CD4-positive, alpha-beta T cell treated with Interleukin-17A for 4 hours (primary cell): ENCODE measurements around the gene AMDHD1.
"Not testable (repeated sequence)": the region's sequence is repeated elsewhere in the genome, so short reads cannot be mapped to it uniquely, and the experiment has no call there.

Experiments used
- DNase-seq: peaks from one replicate; pipeline ENCODE4 v3.0.0-alpha.2; 2020; ENCODE audit warnings: mixed read lengths

AMDHD1 gene

DNA sequence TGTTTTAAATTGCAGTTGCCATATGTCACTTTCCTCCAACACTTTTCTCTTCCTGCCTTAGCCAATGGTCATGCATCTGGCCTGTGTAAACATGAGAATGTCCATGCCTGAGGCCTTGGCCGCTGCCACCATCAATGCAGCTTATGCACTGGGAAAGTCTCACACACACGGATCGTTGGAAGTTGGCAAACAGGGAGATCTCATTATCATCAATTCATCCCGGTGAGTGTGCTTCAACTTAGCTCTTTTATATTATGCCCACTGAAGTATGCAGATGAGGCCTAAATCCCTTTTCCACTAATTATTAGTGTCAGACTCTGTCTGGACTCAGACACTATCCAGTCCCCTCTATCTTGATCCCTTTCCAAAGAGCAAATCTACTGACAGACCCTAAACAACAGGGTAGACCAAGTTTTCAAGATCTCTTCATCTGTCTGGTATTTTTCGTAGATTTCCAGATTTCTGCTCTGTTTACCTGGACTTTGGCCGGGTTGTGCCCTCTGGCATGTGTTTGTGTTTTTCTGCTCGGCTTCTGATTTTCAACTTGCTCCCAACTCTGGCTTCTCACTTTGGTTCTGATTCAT, 23.2 kb downstream of the AMDHD1 start:
- no peak for DNase-seq

DNA sequence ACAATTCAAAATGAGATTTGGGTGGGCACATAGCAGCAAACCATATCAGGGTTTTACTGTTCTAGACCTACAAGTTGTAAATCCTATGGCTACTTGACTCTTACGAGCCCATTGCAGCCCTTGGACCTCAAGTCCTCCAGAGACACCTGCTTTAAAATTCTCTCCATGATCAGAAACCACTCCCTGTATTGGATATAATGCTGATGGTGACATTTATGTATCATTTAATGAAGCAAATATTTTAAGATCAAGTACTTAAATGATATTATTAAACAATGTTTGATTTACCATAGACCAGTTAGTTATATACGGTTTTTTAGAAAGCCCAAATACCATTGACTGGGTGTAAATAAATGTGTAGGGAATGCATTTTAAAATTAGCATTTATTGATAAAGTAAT, 24.2 kb downstream of the AMDHD1 start:
- no peak for DNase-seq

DNA sequence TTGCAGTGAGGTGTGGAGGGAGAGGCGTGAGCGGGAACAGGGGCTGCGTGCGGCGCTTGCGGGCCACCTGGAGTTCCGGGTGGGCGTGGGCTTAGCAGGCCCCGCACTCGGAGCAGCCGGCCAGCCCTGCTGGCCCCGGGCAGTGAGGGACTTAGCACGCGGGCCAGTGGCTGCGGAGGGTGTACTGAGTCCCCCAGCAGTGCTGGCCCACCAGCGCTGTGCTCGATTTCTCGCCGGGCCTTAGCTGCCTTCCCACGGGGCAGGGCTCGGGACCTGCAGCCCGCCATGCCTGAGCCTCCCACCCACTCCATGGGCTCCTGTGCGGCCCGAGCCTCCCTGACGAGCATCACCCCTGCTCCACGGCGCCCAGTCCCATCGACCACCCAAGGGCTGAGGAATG, 26.0 kb downstream of the AMDHD1 start:
- DNase-seq = not testable (repeated sequence)

DNA sequence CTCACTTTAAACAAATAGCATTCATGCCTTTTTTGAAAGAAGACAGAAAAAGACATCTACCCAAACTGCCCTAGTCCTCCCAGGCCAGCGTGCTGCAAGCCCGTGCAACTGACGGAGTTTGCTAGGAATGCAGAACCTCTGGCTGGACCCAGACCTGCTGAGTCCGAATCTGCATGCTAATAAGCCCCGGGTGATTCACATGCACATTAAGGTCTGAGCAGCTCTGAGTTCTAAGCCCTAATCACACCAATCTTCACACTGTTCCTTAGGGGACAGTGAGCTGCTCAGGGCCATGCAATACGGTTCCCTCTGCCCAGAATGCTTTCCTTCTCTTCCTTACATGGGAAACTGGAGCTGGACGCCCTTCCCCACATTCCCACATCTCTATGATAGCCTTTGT, 27.8 kb downstream of the AMDHD1 start:
- no peak for DNase-seq

DNA sequence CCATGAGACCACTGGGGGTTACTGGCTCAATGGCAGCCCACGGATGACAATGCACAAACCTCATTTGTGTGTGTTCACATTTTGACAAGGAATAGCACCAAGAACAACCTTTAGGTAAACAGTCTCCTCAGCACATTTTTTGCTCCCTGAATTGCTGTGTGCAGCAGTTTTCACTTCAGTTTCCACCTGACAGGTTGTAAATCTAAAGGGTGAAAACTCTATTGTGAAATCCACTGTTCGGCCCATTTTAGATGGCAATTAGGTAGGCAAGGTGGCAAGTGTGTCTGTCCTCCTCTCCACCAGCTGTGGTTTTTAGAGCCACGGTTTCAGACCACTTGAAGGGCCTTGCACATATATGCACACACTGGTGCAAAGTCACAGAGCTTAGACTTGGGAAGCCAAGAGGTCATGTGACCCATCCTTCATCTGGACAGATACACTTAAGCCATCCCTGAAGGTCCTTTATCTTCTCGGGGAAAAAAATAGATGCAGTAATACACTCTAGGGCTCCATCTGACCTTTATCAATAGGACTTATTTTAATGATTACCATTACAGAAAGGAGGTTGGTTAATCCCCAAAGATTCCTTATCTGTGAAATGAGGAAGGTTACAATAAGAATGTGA, 29.8 kb downstream of the AMDHD1 start:
- no peak for DNase-seq

DNA sequence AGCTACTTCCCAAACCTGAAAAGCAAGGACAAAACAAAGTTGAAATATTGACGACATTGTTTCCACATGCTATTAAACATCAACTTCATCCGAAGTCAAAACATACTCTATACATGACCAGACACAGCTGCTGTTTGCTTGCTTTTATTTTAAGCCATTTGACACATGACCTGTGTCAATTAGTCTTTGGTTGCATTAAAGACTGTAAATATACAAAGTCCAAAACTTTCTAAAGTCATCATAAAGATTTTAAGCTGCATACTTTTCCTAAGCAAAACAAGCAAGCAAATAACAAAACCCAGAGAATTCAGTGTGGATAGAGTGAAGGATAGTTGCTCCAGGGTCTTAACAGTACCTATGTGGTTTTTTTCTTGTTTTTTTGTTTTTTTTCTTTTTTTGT, 31.2 kb downstream of the AMDHD1 start:
- DNase-seq = no peak

DNA sequence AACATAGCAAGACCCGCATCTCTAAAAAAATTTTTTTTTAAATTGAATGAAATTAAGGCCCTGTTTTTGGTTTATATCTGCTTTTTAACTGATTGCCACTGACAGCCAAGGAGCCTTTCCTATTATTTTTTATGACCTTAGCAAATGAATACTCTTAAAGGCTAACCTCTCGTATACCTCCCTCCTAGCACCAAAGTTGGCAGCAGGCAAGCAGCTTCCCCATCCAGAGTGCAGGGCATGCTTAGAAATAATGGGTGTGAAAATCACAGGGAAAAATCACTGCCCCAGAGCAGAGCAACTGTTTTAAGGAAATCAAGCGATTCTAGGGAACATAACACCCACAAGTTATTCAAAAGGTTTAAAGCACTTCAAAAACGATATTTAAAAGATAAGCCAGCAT, 32.4 kb downstream of the AMDHD1 start:
- no peak for DNase-seq

DNA sequence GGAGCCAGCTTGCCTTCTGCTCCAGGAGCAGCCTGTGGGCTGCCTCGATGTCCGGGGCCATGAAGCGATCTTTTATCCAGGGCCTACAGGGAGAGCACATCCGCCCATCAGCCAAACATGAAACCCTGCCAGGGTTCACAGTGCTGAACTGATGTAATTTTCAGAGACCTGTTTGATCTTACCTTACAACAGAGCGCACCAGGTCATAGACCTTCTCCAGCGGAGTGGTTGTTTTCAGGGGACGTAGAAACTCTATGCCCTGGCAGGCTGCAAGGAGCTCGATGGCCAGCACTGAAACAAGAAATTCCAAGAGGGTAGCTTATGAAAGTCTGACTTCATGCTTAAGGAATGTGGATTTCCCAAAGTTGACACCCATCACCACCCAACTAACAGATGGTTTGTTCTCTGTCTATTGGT, 33.3 kb downstream of the AMDHD1 start:
- no peak for DNase-seq

DNA sequence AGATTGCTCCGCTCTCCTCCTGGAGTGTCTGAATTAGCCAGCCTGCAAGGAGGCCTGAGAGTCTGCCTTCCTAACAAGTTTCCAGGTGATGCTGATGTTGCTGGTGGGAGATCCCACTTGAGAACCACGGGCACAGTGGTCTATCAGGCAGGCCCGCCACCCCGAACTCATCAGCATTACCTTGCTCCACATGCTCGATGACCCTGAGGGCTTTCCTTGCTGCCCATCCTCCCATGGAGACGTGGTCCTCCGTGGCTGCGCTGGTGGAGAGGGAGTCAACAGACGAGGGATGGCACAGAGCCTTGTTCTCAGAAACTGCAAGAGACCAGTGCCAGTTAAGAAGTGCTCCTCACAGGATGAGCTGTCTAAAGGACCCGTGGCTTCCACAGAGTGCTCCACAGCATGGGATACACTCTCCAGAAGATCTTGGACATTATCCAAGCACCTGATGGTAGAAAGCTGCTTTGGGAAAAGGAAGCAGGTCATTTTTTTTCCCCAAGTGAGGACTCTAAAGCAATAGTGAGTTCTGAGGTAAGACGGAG, 34.7 kb downstream of the AMDHD1 start:
- DNase-seq = no peak

DNA sequence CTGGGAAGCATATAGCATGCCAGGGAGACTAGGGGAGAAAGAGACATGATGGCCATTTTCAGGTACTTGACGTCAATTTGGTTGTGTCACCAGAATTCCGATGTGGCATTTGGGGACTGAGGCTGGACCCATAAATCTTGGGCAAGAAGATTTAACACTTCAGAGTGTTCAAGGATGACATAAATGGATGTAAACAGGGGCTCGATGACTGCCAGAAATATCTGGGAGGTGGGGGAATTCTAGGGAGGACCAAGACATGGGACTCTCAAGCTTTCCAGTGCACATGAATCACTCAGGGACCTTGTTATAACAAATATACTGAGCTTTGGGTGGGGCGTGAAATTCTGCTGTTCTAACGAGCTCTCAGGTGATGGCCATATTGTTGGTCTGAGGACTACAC, 35.2 kb downstream of the AMDHD1 start:
- DNase-seq = no peak

DNA sequence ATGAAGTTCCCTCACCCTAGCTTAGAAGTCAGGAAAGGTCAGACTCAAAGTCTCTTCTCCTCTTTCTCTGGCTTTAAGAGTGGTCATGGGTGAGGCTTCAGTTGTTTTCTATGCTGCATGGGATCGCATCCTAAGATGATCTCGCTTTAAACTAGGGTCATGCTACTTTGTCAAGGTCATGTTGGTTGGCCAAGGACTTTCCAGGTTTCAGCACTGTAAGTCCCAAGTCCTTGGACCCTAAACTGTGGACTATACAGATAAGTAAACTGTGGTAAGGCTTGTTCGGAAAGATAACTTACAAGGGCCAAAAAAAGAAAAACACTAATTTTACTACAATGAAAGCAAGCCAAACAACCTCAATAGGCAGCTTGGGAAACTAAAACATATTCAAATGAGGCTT, 35.6 kb downstream of the AMDHD1 start:
- DNase-seq = no peak

DNA sequence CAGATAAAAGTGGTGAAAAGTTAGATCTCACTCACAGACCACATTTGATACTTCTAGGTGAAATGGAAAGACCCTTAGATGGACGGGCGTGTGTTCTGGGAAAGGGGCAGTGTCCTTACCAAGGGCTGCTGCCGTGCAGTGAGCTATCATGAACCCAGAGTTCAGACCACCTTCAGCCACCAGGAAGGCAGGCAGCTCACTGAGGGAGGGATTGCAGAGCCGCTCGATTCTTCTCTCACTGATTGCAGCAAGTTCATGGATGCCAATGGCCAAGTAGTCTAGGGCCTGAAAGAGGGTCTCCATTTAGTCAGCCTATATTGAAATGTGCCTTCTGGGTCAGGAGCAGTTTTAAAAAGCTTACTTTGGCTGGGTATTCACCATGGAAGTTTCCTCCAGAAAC, 37.3 kb downstream of the AMDHD1 start:
- no peak for DNase-seq

DNA sequence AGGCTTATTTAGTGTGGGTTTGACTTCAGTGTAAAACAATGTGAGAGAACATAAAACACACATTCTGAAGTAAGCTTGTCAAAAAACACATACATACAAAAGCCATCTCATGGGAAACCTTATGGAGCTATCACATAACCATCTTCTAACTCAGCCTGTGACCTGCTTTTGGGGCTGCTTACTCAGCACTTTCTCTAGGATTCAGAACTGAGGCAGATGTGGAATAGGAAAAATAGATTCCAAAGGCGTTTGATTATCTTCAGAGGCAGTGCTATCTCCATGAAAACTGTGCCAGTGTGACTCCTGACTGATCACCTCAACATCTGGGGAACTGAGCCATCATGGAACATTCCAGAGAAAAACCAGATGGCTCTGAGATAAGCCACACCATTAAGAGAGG, 39.5 kb downstream of the AMDHD1 start:
- DNase-seq = no peak

DNA sequence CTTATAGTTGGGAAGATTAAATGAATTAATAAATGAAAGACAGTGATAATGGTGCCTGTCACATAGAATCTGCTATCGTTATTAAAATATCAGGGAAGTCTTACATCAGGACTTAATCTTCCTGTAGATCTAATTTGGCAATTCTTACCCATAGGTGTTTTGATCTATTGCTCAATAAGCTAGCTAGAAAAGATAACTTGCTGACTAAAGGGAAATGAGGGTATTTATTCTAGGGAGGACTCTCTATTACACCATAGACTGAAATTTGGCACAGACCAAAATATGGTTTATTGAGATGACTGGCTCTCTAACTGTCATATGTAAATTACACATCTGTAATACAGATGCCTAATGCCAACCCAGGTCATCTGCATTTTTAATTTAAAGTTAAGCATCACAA, 41.6 kb downstream of the AMDHD1 start:
- DNase-seq = no peak

DNA sequence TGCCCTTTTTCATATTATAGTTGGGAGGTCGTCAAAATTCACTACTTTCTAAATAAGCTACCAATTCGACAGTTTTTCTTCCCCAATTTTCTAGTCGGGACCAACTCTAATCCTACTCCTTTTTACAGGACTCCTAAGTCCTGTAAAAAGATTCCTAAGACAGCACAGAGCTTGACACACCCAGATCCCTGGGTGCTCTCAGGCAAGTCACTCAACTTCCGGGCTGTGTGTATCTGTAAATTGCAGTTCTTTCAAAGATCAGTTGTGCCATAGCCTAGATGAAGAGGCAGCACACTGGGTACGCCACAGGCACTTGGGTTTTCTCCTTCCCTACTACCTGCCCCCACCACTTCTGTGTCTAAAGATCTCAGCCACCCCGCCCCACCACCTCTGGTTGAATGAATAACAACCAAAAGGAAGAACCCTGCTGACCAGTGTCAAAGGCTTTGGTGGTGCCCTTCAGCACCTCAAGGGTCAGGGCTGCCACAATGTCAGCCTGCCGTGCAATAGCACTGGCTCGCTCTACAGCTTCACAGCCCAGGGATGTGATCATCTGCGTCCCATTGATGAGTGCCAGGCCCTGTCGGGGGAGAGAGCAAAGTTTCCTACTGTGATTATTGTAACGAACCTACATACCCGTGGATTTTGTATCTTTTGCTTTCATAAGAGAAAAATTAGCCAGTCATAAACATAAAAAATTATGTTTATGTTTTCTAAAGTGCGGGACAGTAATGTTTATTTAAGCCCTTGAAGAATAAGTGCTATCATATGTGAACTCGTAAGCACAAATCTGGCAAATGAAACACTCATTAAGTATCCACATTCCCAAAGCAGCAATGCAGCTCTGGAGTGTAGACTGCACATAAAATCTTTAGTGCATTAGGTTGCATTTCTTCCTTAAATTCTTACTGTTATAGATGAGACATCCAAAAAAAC, 43.8 kb downstream of the AMDHD1 start:
- no peak for DNase-seq

DNA sequence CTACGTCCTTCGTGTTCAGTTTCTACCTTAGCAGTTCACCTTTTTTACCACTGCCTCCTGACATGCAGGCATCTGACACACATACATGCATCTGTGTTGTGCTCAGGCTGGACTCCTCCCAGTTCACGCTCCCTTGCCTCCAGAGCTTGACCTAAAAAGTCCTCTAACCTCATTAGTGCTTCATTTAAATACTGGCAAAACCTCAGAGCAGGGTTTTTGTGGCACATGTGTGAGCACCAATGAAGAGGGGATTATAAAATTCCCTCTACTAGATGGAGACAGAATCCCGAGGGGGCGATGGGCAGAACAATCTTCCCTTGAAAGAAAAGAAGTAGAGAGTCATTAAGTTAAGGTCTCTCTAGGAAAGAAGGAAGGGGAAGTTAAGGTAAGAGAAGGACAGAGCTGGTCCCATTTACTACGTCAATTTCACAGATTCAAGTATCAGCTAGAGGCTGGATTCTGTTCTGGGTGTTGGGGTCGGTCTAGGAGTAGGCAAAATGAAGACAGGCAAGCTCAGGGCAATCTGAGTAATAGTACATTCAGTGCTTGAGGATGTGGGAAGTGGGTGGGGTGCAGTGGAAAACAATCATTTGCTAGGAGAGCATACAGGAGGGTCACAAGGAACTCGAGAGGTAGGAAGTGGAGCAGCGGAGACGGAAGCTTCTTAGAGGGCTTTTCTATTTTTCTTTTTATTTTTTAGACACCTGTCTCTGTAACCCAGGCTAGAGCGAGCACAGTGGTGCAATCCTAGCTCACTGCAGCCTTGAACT, 45.6 kb downstream of the AMDHD1 start:
- no peak for DNase-seq

DNA sequence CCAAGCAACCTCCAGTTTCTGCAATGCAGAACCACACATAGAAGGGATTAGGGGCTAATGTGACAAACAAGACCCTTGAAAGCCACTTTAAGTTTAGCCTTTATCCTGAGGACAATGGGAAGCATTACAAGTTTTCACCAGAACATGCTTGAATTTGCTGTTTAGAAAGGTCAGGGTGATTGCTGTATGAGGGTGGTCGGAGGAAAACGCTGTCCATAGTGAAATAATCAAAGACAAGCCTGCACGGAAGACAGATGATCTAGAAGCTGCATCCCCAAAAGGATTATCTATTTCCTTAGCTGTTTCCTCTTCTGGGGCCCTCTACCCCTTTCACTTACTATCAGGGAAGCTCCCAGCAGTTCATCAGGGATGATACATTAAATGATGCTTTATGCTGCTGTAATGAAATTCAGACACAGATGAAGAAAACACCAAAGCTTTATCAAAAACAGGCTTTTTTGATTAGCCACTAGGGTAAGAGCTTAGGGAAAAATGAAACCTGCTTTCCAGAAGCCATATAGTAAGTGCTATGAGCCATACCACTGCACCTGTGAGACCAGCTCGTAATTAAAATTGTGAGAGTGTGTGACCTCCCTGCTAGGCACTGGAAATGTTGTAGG, 46.5 kb downstream of the AMDHD1 start:
- no peak for DNase-seq

DNA sequence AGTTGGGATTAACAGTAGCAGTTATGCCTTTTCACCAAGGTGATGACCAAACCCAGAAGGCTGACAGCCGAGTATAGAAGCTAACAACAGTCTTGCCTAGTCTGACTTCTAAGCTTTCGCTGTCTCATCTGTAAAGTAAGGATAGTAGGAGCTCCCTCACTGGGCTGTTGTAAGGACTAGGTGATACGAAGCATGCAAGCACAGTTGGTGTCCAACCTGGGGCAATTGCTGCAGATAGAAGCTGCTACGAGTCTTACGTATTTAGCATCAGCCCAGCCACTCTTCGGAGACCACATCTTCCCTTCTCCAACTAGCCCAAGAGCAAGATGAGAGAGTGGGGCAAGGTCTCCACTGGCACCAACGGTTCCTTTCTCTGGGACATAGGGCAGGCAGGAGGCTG, 47.0 kb downstream of the AMDHD1 start:
- DNase-seq = no peak

DNA sequence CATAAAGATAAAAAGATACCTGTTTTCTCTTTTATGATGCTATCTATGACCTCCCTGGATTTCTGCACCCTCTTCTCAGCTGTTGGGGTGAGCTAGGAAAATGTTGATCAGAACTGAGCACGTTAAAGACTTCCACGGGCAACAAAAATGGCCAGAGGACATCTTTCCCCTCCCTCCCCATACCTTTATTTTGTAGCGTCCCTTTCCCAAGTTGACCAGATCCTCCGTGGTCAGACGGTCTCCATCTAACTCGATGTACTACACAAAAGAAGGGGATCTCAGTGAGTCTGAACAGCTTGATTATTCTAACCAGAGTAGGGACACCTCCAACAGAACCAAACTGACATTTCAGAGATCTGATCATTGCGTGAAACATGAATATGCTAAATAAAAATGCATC, 50.8 kb downstream of the AMDHD1 start:
- no peak for DNase-seq

DNA sequence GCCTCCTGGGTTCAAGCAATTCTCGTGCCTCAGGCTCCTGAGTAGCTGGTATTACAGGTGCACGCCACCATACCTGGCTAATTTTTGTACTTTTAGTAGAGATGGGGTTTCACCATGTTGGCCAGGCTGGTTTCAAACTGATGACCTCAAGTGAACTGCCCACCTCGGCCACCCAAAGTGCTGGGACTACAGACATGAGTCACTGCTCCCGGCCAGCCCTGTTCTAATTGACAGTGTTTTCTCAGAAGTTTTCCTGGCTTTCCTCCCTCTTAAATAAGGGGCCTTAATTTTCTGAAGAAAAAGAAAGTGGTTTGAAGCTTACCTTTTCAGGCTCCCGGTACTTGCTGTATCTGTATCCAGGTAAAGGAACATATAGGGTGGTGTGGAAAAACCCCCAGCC, 51.3 kb downstream of the AMDHD1 start:
- DNase-seq = no peak

DNA sequence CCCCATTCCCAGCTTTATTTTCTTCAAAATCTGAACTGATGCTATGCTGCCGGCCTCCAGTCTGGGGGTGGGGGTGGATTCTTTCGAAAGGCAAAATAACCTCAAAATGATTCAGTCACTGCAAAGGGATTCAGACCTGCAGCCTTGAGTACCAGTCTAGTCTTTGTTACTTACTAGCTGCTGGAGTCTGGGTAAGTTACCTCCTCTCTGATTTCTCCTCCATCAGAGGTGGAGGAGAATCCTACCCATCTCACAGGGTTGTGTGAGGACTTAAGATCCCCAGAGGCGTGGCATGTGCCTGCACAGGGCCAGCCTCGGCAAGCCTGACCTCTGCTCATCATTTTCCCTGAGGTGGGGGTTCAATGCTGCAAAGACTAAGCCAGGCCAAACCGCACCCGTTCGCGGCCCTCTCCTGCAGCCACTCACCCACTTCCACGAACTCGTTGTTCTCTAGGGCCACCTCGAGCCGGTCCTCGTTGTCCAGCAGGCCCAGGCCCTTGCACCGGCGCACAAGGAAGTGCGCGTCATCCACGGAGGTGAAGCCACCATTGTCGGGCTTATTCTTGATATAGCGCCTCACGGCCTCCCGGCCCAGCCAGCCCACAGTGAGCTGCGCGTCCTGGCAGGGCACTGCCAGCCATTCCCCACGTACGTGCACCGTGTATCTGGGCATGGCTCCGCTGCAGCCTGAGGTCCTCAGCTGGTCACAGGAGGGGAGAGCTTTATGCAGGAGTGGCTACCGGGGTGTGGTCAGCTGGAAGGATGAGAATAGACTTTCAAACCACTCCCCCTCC, 52.3 kb downstream of the AMDHD1 start:
- DNase-seq = no peak
